Measurements from ENCODE around the gene RHD.
"Not testable (repeated sequence)": the region's sequence is repeated elsewhere in the genome, so short reads cannot be mapped to it uniquely, and the experiment has no call there.

RHD gene

DNA sequence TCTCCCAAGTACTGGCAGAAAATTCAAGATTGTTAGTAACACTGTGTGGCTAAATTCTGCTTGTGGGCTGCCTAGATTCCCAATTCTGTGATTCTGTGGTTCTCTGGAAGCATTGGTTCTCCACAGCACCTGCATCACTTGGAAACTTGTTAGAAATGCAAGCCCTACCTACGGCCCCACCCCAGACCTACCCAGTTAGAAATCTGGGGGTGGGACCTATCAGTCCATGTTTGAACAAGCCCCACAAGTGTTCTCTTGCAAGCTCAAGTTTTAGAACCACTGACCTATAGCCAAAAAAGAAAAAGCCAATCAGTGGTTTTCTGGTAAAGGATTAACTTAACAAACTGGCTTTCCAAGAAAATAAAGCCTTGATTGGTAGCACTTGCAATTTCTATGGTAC, 35.9 kb downstream of the RHD start:
- not testable (repeated sequence) for DNase-seq (ENCODE audit: low spot score)

DNA sequence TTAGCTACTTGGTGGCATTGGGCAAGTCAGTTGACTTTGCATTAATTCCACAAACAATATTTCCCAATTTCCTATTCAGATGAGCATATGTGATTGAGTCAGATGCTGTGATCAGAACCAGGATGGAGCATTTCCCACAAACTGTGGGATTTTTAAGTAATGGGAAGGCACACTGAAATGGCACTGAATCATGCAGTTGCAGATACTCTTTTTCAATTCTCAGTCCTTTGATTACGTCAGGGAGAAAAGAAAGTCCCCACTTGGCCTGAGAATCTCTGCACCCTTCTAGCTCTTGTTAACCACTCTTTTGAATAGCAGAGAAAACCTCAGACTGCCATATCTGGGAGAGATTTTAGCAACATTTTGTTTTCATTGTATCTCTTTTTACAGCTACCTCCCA, 36.8 kb downstream of the RHD start:
- DNase-seq (ENCODE audit: low spot score), result not testable (repeated sequence)

DNA sequence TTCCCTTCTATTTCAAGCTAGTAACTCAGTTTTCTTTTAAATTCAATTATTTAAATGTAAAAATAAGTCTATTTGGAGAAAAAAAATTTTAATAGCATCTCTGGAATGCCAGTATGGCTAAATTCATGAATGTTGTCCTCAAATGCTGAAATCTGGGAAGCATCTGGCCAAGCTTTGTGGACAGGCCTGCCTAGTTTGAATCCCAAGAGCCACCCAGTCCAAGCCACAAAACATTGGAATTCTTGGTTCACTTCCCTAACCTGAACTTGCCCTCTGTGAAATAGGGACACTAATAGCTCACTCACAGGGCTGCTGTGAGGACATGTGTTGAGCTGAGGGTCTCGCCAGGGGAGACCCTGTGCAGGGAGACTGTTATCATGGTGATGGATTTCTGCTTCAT, 37.2 kb downstream of the RHD start:
- DNase-seq (ENCODE audit: low spot score), result not testable (repeated sequence)

DNA sequence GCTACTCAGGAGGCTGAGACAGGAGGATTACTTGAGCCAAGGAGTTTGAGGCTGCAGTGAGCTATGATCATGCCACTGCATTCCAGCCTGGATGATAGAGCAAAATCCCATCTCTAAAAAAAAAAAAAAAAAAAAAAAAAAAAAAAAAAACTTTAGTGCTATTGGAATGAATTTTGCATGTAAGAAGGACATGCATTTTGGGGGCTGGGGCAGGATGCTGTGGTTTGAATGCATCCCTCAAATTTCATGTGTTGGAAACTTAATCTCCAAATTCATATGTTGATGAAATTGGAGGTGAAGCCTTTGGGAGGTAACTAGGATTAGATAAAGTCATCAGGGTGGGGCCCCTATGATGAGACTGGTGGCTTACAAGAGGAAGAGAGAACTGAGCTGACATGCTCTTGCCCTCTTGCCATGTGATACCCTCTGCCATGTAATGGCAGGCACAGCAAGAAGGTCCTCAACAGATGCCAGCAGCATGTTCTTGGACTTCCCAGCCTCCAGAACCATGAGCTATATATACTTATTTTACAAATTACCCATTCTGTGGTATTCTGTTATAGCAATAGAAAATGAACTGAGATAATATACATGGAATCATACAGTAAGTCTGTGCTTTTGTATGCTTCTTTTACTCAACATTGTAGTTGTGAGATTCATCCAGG, 40.6 kb downstream of the RHD start:
- DNase-seq (ENCODE audit: low spot score), result peak; percentile 33

DNA sequence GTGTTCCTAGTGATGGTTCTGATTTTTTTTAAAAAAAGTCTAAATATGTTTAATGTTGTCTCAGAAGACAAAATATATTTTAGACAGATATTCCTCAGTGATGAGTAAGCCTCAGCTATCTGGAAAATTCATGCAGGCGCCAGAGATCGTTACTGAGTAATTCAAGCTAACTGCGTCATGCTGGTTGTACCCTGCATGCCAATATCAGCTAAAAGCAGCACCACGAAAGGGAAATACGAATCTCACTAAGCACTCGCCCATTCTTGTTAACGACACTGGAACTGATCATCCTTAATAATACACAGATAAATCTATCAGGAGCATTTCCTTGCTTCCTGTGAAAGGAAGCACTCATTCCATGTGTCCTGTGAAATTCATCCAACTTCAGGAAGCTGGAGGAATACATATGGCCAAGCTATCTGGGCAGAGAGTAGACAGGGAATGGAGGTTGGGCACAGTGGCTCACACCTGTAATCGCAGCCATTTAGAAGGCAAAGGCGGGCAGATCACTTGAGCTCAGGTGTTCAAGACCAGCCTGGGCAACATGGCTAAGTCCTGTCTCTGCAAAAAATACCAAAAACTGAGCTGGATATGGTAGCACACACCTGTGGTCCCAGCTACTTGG, 48.1 kb downstream of the RHD start:
- peak; percentile 40 for DNase-seq (ENCODE audit: low spot score)

DNA sequence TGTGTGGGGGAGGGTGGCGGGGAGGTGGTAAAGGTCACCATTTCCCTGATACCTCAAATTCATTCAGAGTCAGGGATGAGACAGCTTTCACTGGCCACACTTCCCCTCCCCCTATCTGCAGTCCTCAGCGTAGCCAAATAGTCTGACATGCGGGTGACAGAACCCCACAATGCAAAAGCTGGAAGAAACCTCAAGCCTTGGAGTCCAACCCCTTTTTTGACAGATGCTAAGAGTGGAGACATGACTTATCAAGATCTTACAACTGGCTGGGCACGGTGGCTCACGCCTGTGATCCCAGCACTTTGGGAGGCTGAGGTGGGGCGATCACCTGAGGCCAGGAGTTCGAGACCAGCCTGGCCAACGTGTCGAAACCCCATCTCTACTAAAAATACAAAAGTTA, 49.8 kb downstream of the RHD start:
- DNase-seq (ENCODE audit: low spot score), result not testable (repeated sequence)

DNA sequence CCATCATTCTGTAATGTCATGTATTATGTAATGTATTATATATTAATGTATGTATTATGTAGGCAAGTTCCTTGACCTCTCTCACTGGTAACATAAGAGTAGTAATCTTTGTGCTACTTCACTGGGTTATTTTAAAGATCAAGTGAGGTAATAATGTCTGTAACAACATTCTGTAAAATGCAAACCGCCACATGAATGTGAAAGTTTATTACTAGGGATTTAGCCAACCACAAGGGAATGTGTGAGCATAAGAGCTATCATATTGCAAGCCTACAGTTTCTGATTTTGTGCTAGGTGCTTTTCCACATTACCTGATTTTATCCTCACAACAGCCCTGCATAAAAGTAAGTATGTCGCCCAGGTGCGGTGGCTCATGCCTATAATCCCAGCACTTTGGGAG, 52.1 kb downstream of the RHD start:
- not testable (repeated sequence) for DNase-seq (ENCODE audit: low spot score)

DNA sequence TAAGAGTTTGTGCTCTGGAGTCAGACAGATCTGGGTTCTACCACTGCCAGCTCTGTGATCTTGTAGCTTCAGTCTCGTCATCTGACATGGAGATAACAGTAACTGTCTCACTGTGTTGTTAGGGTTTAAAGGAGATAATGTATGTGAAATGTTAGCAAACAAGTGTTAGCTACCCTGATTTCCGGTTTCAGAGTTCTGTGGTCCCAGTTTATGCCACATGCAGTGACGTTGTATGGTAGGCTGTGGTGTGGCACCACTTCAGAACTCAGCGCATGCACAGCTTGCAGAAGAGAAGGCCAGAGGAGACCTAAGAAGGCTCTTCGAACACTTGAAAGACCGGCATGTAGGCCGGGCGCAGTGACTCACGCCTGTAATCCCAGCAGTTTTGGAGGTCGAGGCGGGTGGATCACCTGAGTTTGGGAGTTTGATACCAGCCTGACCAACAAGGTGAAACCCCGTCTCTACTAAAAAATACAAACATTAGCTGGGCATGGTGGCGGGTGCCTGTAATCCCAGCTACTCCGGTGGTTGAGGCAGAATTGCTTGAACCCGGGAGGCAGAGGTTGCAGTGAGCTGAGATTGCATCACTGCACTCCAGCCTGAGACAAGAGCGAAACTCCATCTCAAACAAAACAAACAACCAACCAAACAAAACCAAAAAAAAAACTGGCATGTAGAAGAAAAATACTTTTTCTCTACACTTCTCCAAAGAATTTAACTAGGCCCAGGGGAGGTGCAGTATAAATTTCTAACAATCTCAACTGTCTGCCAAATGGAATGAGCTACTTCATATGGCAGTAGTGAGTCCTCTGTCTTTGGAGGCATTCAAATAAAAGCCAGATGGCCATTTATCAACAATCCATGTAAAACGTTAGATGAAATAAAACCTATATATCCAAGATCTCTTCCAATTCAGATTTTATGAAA, 55.8 kb downstream of the RHD start:
- not testable (repeated sequence) for DNase-seq (ENCODE audit: low spot score)

DNA sequence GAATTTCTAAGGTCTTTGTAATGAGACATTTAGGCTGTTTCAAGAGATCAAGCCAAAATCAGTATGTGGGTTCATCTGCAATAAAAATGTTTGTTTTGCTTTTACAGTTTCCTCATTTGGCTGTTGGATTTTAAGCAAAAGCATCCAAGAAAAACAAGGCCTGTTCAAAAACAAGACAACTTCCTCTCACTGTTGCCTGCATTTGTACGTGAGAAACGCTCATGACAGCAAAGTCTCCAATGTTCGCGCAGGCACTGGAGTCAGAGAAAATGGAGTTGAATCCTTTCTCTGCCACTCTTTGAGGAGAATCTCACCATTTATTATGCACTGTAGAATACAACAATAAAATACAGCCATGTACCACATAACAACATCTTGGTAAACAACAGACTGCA, 56.5 kb downstream of the RHD start:
- not testable (repeated sequence) for DNase-seq (ENCODE audit: low spot score)

DNA sequence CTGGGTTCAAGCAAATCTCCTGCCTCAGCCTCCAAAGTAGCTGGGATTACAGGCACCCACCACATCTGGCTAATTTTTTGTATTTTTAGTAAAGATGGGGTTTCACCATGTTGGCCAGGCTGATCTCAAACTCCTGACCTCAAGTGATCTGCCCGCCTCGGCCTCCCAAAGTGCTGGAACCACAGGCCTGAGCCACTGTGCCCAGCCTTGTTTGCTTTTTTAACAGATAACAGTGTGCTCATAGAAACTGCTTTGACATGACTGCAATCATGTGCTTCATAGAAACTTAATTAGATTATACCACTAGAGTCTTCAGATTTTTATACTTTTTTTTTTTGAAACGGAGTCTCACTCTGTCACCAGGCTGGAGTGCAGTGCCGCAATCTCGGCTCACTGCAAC, 57.0 kb downstream of the RHD start:
- not testable (repeated sequence) for DNase-seq (ENCODE audit: low spot score)

DNA sequence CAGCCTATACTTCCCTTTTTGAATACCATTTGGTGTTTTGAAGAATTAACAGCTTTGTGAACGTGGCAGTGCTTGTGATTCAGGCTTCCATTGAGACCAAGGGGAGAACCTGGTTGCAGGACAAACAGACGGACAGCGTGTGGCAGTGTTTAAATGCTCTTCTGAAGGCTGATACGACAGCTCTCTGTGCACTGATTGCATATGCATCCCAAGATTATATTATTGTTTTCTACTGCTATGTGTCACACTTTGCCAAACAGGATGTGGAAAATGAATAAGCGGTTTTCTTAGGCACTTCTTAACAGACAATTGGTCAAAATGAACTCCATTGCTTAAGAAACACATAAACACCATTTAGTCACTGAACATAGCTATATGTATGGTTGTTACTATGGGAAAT, 57.6 kb downstream of the RHD start:
- not testable (repeated sequence) for DNase-seq (ENCODE audit: low spot score)

DNA sequence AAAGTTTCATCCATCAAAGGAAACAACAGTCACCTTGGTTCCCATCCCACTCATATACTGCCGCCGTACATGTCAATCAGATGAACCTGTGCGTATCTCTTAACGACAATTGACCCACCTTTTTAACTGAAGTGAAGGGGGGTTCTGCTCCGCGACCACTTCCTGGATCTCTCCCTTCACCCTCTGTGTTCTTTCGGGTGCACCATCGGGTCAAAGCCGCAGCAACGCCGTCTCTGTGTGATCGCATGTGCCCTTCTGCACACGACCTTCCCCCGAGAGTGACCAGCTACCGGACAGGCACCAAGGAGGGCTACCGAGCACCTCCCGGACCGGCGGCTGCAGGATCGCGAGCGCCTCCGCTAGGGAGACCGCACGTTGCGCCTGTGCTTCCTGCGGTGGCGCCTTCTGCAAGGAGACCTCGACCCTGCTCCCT, 64.6 kb downstream of the RHD start:
- DNase-seq (ENCODE audit: low spot score), result peak; percentile 39

DNA sequence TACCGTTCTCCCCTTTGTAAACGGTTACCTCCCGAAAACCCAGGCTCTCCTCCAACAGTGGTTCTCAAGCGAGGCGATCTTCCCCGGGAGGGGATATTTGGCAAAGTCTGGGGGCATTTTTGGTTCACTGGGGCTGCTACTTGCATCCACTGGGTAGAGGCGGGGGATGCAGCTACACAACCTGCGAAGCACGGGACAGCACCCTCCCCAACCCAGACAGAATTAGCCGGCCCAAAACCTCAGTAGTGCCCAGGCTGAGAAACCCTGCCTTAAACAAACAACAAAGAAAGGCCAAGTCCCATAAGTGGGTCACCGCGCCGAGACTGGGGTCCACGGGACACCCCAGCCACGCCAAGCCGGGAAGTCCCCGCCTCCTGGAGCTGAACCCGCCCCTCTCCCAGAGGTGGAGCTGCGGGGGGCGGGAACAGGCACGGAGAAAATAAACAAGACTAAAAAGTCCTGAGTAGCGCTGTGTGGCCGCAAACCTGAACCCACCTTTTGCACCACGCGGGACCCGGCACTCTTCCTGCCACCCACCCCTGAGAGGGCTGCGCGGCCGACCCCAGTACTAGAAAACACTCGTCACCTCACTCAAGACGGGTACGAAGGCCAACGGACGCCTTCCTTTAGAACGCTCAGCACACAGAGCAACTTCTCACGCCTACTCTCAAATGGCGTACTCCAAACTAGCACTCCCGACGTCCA, 65.3 kb downstream of the RHD start:
- DNase-seq (ENCODE audit: low spot score), result peak; percentile 68

DNA sequence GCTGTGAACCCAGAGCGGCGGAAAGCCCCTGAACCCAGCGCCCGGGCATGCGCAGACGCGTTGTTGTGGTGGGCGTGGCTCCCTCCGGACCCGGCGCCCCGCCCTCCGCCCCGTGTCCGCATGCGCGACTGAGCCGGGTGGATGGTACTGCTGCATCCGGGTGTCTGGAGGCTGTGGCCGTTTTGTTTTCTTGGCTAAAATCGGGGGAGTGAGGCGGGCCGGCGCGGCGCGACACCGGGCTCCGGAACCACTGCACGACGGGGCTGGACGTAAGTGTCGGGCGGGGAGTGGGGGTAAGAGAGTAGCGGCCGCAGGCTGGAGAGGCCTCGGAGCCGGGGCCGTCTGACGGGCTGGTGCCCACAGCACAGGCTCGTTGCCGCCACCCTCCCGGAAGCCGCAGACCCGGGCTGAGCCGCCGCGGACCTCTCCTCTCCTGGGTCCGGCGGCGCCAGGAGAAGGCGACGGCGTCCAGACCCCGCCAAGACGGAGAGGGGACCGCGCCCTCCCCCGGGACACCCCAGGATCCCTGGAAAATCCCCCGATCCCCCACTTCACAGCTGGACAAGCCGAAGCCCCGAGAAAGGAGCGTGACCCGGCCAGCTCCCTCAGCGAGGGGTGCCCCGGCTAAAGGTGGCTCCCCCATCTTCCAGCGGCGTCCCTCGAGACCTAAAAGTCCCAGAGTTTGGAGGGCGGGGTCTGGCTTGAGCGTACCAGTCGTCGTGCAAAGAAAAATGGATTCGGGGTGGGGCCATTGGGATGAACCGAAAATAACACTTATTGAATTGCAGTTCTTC, 66.1 kb downstream of the RHD start, which contains the start of gene TMEM50A:
Gene TMEM50A, plus strand, starts transcription at position 147 of the 794 bp plus-strand sequence. CDS start 2,153 bp downstream, outside the sequence.
- DNase-seq (ENCODE audit: low spot score), result peak; percentile 91

DNA sequence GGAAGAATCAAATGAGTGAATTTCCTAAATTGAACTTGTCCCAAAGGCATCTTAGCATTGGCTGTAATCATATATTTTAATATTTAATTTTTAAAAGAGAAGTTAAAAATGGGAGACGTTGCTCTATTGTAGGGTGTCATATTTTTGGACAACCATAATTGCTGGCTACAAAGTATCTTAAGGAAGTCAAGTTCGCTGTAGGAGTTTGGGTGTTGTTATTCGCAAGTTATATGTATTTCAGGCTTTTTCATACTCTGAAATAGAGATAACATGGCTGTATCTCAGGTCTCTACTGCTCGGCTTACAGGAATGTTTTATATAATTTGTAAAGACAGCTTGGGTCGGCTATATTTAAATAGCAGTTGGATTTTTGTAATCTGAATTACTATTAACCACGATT, 66.7 kb downstream of the RHD start:
- no peak for DNase-seq (ENCODE audit: low spot score)

DNA sequence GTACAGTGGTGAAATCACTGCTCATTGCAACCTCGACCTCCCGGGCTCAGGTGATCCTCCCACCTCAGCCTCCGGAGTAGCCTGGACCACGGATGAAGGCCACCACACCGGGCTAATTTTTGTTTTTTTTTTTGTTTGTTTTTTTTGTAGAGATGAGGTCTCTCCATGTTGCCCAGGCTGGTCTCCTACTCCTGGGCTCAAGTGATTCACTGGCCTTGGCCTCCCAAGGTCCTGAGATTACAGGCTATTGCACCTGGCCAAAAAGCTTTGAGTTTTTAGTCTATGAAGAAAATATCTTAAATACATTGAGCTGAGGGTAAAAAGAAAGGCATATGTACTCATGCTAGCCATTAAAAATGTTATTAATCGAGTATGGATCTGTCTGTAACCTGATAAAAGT, 69.4 kb downstream of the RHD start:
- no peak for DNase-seq (ENCODE audit: low spot score)

DNA sequence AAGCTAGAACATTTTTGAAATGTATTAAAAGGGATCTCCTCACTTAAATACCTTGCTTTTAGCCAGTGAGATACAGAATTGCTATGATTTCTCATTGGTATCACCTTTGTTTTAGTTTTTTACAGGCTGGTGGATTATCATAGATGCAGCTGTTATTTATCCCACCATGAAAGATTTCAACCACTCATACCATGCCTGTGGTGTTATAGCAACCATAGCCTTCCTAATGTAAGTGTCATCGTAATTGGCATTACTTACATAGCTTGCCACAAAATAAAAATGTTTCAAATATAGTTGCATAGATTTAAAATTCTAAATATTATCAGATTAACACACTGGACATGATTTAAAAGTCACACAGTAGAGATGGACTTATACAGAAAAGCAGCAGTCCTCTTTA, 70.5 kb downstream of the RHD start:
- DNase-seq (ENCODE audit: low spot score), result no peak

DNA sequence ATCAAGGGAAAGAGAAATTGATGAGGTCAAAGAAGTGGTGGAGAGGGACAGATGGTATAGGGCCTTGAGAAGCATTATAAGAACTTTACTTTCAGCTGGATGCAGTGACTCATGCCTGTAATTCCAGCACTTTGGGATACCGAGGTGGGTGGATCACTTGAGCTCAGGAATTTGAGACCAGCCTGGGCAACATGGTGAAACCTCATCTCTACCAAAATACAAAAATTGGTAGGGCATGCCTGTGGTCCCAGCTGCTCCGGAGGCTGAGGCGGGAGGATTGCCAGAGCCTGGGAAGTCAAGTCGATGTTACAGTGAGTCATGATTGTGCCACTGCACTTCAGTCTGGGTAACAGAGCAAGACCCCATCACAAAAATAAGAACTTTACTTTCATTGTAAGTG, 71.6 kb downstream of the RHD start:
- no peak for DNase-seq (ENCODE audit: low spot score)

DNA sequence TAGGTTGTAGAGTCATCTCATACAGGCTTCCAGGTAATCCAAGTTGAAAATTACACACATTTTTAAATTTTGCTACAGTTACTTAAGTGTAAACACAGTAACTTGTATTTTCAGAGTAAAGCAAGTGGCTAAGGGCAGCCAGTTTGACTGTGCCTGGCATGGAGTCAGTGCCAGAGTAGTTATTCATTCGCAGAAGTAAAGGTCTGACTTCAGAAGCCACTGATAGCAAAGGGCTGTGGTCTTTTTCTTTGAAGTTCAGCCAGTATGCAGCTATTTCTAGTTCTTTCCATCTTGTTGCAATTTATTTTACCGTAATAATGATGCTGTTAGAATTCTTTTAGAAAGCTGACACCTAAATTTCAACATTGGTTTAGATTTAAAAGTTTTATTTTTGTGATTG, 75.2 kb downstream of the RHD start:
- no peak for DNase-seq (ENCODE audit: low spot score)

DNA sequence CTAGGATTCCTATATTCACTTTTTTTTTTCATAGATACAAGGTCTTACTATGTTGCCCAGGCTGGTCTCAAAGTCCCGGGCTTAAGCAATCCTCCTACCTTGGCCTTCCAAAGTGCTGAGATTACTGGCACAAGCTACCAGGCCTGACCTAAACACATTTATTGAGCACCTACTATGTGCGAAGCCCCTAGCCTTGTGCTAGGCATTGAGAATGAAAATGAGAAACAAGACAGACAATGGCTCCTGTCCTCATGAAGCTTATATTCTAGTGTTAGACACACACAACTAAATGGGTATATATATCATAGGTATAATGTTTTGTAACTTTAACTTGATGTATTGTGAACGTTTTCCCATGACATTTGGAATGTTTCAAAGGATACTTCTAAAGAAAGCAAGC, 77.3 kb downstream of the RHD start:
- no peak for DNase-seq (ENCODE audit: low spot score)

DNA sequence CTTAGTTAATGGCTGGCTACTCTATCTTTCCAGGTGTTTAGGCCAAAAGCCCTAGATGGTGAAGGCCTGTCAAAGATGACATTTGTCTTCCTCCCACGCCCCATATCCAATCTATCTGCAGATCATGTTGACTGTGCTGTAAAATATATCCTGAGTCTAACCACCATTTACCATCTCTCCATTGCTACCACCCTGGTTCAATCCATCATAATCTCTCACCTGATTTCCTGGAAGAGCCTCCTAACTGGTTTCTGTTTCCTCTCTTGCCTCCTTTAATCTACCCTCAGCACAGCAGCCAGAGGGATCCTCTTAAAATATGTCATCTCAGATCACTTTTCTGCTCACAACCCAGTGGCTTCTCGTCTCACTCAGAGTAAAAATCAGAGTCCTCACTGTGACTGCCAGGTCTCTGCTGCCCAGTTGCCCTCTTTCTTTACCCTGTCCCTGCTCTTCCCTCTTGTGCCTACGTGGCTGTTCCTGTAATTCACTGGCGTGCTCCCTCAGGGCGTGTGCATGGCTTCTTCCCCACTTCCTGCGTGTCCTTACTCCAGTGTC, 83.6 kb downstream of the RHD start:
- DNase-seq (ENCODE audit: low spot score), result no peak
